K562 (cell line): Measurements from ENCODE around the gene SIM1. TPM values are rescaled to one million over a fixed set of nuclear protein-coding genes. Genes with fewer than 3 reads are reported as not detected.

Experiments used
- ATAC-seq: fragments of 200-7000 bp; cut with Tn5 transposase; 3 replicates; pipeline ENCODE4 v1.9.1; 2020; ENCODE audit warnings: moderate library complexity
- BruUV-seq: library from RNA; stranded (reverse); fragments of 400-500 nt; replicated peaks from 2 replicates; lab custom pipeline; 2021; lab: Mats Ljungman, UMichigan
- CTCF ChIA-PET: fragments of 300-600 bp; formaldehyde crosslinking; extraction: SDS; loops from one replicate; lab custom pipeline; 2021; ENCODE audit warnings: low intra/inter-chr PET ratio; lab: Yijun Ruan, JAX
- POLR2A ChIA-PET: fragments of 300-600, 350-650 bp; sonication (Branson Sonifier 250); formaldehyde crosslinking; extraction: SDS; loops from one replicate; lab custom pipeline; 2021; ENCODE audit warnings: antibody characterized with exemption, inconsistent platforms; lab: Yijun Ruan, JAX
- DNase-seq, 4 experiments: peaks; one replicate each; pipeline versions ENCODE4 v3.0.0 to v3.0.0-alpha.2; 2011 to 2018; ENCODE audit warnings: low spot score in 3 of 4, mixed read lengths in 3 of 4; ENCODE audit errors: extremely low read depth in 1 of 4
- FAIRE-seq: peaks from 2 replicates; lab custom pipeline; 2011; peaks lifted over from hg19 to GRCh38; lab: Jason Lieb, UNC
- H2AFZ ChIP-seq: 2 replicates; pipeline ENCODE4 v1.6.0; 2011; ENCODE audit warnings: low read depth, low read length, control low read depth, inconsistent platforms
- H3K27ac ChIP-seq: fragments of 200-600 bp; 3 replicates; pipeline ENCODE4 v1.8.0; 2011; ENCODE audit warnings: low read depth, mild to moderate bottlenecking, control low read depth, inconsistent platforms, low read length, moderate library complexity, mixed read lengths; ENCODE audit errors: extremely low read depth
- H3K27me3 ChIP-seq, 2 experiments: fragments of 300-600 bp in 1 of 2; 2 replicates in 1 of 2; 3 replicates in 1 of 2; pipeline versions ENCODE4 v1.6.0 to v1.8.0; 2011; ENCODE audit warnings: inconsistent platforms in 2 of 2, low read length in 2 of 2, mild to moderate bottlenecking in 1 of 2, mixed read lengths in 1 of 2, moderate library complexity in 1 of 2; ENCODE audit not compliant: control insufficient read depth in 2 of 2, insufficient read depth in 2 of 2
- H3K36me3 ChIP-seq: fragments of 300-600 bp; 3 replicates; pipeline ENCODE4 v1.8.0; 2011; ENCODE audit warnings: mild to moderate bottlenecking, low read length, inconsistent platforms; ENCODE audit not compliant: control insufficient read depth, insufficient read depth
- H3K4me1 ChIP-seq, 2 experiments: fragments of 200-600 bp in 1 of 2; replicated peaks in 1 of 2; 2 replicates in 1 of 2; 3 replicates in 1 of 2; pipeline versions ENCODE4 v1.5.1 to v1.8.0; 2011; ENCODE audit warnings: inconsistent platforms in 2 of 2, low read length in 2 of 2, mild to moderate bottlenecking in 1 of 2, mixed read lengths in 1 of 2, moderate library complexity in 1 of 2; ENCODE audit not compliant: control insufficient read depth in 2 of 2, insufficient read depth in 2 of 2
- H3K4me2 ChIP-seq: 2 replicates; pipeline ENCODE4 v1.6.1; 2011; ENCODE audit warnings: low read length, control low read depth, inconsistent platforms, mixed read lengths; ENCODE audit not compliant: insufficient read depth
- H3K4me3 ChIP-seq: fragments of 200-600 bp; sonication (generic), shearing (Covaris generic); 2 replicates; pipeline ENCODE4 v1.5.1; 2016; ENCODE audit warnings: control low read depth, inconsistent platforms
- H3K79me2 ChIP-seq: fragments of 200-600 bp; 3 replicates; pipeline ENCODE4 v1.8.0; 2011; ENCODE audit warnings: low read length, inconsistent platforms; ENCODE audit not compliant: control insufficient read depth, insufficient read depth
- H3K9ac ChIP-seq, 2 experiments: 2 replicates each; pipeline versions ENCODE4 v1.6.0 to v1.6.1; 2011; ENCODE audit warnings: low read depth in 2 of 2, low read length in 2 of 2, control low read depth in 1 of 2, inconsistent platforms in 1 of 2, mild to moderate bottlenecking in 1 of 2, mixed read lengths in 1 of 2; ENCODE audit not compliant: insufficient read depth in 1 of 2
- H3K9me1 ChIP-seq: one replicate; pipeline ENCODE4 v1.6.0; 2011; ENCODE audit warnings: inconsistent platforms, mild to moderate bottlenecking, low read length, moderate library complexity; ENCODE audit not compliant: control insufficient read depth, insufficient read depth
- H3K9me3 ChIP-seq: replicated peaks from 2 replicates; pipeline ENCODE4 v1.5.1; 2011; ENCODE audit warnings: low read depth, low read length, inconsistent platforms; ENCODE audit not compliant: control insufficient read depth, insufficient read depth
- H4K20me1 ChIP-seq: replicated peaks from 2 replicates; pipeline ENCODE4 v1.6.1; 2011; ENCODE audit warnings: low read length, inconsistent platforms, mixed read lengths; ENCODE audit not compliant: control insufficient read depth, insufficient read depth
- BMI1 ChIP-seq: fragments of 150-350 bp; IDR thresholded peaks from 2 replicates; pipeline ENCODE4 v1.6.1; 2014; ENCODE audit warnings: low read length
- GTF2A2 ChIP-seq: IDR thresholded peaks from 2 replicates; pipeline ENCODE4 v1.6.1; 2016; ENCODE audit warnings: mild to moderate bottlenecking, missing genetic modification characterization, missing compliant biosample characterization
- NBN ChIP-seq: fragments of 450-650 bp; IDR thresholded peaks from 2 replicates; pipeline ENCODE4 v1.6.1; 2016; ENCODE audit warnings: low read depth, mild to moderate bottlenecking
- PYGO2 ChIP-seq: fragments of 450-650 bp; IDR thresholded peaks from 2 replicates; pipeline ENCODE4 v1.6.1; 2016; ENCODE audit warnings: mild to moderate bottlenecking, missing genetic modification characterization, moderate library complexity, missing compliant biosample characterization
- RCOR1 ChIP-seq, 2 experiments: IDR thresholded peaks; 2 replicates each; pipeline ENCODE4 v1.6.1; 2012; ENCODE audit warnings: low read depth in 2 of 2, low read length in 2 of 2, borderline replicate concordance in 1 of 2, improper control_type of control experiment in 1 of 2
- SIN3A ChIP-seq, 2 experiments: fragments of 150-350 bp in 1 of 2; IDR thresholded peaks; 2 replicates each; pipeline ENCODE4 v1.6.1; 2011 to 2016; ENCODE audit warnings: borderline replicate concordance in 2 of 2, low read depth in 2 of 2, low read length in 2 of 2, mild to moderate bottlenecking in 2 of 2, moderate library complexity in 2 of 2; ENCODE audit not compliant: control insufficient read depth in 1 of 2
- ZBTB17 ChIP-seq: fragments of 450-650 bp; formaldehyde crosslinking; IDR thresholded peaks from 2 replicates; pipeline ENCODE4 v1.4.0; 2020; ENCODE audit warnings: mild to moderate bottlenecking
- ZNF140 ChIP-seq: fragments of 250-450 bp; sonication (Bioruptor Pico); IDR thresholded peaks from 2 replicates; pipeline ENCODE4 v1.8.0; 2021; ENCODE audit warnings: moderate library complexity, mild to moderate bottlenecking, inconsistent platforms
- WGBS: fragments of 100-300 bp; shearing (Covaris generic); methylation state at CpG from one replicate; pipeline ENCODE4 v1.1.6; 2016; ENCODE audit warnings: low coverage, mixed read lengths; ENCODE audit not compliant: insufficient coverage; ENCODE audit errors: missing lambda C conversion rate; 5-methylcytosine and 5-hydroxymethylcytosine counted together
- in situ Hi-C: fragments of 300-500 bp; cut with MboI; formaldehyde crosslinking; loops from 4 replicates; pipeline ENCODE4 v1.15.0; 2018; ENCODE audit warnings: inconsistent platforms, mixed read lengths
- intact Hi-C: fragments of 100-400 bp; cut with micrococcal nuclease; formaldehyde crosslinking; loops from 2 replicates; pipeline ENCODE4 v1.14.2; 2022
- polyA plus RNA-seq, 8 experiments: library from polyadenylated mRNA; depleted of rRNA in 4 of 8; stranded (reverse) in 5 of 8; unstranded in 3 of 8; fragments of >200 nt; fragmentation: Nextera tagmentation in 2 of 8; fragmentation: Illumina TruSeq in 1 of 8; extraction: Ambion mirVana in 2 of 8; extraction: Trizol in 1 of 8; gene quantifications; 2 replicates each; pipeline versions ENCODE4 v1.2.1 to v1.2.3, GENCODE V29; 2011 to 2014; ENCODE audit warnings: inconsistent platforms in 1 of 8, missing spikeins in 1 of 8
- total RNA-seq, 7 experiments: library from RNA; depleted of rRNA in 6 of 7; stranded (reverse); fragments of >200 nt in 6 of 7; fragmentation: Illumina TruSeq in 2 of 7; extraction: Trizol in 2 of 7; gene quantifications; 2 replicates each; pipeline versions ENCODE4 v1.2.1 to v1.2.3, GENCODE V29; 2011 to 2021; ENCODE audit warnings: low replicate concordance in 1 of 7
- TF ChIP-seq, protein P1 (sequence below), 3 experiments: IDR thresholded peaks in 2 of 3; conservative IDR thresholded peaks in 1 of 3; 2 replicates each; pipeline ENCODE4 v1.5.1; 2011 to 2012; ENCODE audit warnings: low read length in 3 of 3, mild to moderate bottlenecking in 3 of 3, control low read depth in 2 of 3, improper control_type of control experiment in 1 of 3, inconsistent platforms in 1 of 3, low read depth in 1 of 3, mixed read lengths in 1 of 3, moderate library complexity in 1 of 3; ENCODE audit not compliant: insufficient read depth in 2 of 3
- TF ChIP-seq, protein P2 (sequence below): fragments of 450-650 bp; IDR thresholded peaks from 2 replicates; pipeline ENCODE4 v1.6.1; 2016

Gene SIM1
- total and polyA plus RNA-seq, 9 of the 15 experiments (the other 6 are each of a cell fraction or from before 2014, with no cell fraction given): not detected

DNA sequence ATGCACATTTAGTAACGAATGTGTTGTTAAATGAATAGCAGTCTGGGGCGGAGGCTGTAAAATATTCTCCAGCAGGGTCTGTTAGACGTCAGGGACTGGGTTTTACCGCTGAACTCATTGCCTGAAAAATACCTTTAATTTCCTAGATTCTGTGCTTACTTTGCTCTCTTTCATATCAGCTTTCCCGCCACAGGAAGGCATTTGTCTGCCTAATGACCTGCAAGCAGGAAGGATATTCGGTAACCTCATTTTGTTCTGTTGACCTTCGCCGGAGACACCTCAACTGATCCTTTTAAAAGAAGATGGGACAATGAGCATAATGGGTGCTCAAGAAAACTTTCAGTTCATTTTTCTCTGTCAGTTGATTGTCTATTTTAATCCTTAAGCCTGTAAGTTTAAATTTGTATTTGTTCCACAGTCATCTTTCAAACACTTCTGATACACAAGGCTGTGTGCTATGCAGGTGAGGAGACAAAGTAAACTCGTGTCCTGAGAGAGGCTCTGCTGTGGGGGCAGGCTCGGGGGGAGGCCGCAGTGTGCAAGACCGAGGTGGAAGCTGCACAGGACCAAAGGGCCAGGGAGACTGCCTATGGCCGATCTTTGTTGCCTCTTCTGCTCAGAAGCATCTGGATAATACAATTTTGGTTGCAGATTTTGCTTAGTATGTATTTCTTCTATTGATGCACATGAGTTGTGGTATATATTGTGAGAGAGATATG, 27.4 kb upstream of the SIM1 start:
- no TSS peak for BruUV-seq
- no peak overlapping the region for H2AFZ ChIP-seq
- no peak overlapping the region for H3K9ac ChIP-seq
- in situ Hi-C loops (no loop called here), intact Hi-C loops (no loop called here)
- H3K4me2 ChIP-seq: no peak overlapping the region
- no peaks in the 10 kb centered on the region for H3K36me3 ChIP-seq
- WGBS: under 1% methylated on average over 13 of the region's 13 CpGs
- ChIA-PET CTCF (interaction anchor here (1.2 kb wide), 1 partner anchor 166 kb away, joined by 5 read pairs; no protein-coding TSS in a partner anchor), POLR2A (no interaction called here)
- H3K27ac ChIP-seq: no peak overlapping the region
- DNase-seq (no peak), FAIRE-seq (no peak), ATAC-seq (no peak)
- no peaks in the 10 kb centered on the region for H3K79me2 ChIP-seq
- H4K20me1 ChIP-seq: no peaks in the 10 kb centered on the region
- no peaks in the 10 kb centered on the region for H3K4me1 ChIP-seq
- no peaks in the 10 kb centered on the region for H3K9me1 ChIP-seq
- H3K27me3 ChIP-seq: peaks cover 18 to 23% of the 10 kb centered on the region in 2 experiments; a peak in 3 of 5 replicates
- TF ChIP-seq SIN3A (IDR thresholded peaks at IDR 0.05; ENCODE audit: borderline replicate concordance in 2 of 2, control insufficient read depth in 1 of 2, low read depth in 2 of 2, low read length in 2 of 2): no peak
- TF ChIP-seq NBN: no peak
- no peak for TF ChIP-seq ZBTB17 (CRISPR knock-in tag)
- TF ChIP-seq BMI1: no peak
- TF ChIP-seq, protein P1, sequence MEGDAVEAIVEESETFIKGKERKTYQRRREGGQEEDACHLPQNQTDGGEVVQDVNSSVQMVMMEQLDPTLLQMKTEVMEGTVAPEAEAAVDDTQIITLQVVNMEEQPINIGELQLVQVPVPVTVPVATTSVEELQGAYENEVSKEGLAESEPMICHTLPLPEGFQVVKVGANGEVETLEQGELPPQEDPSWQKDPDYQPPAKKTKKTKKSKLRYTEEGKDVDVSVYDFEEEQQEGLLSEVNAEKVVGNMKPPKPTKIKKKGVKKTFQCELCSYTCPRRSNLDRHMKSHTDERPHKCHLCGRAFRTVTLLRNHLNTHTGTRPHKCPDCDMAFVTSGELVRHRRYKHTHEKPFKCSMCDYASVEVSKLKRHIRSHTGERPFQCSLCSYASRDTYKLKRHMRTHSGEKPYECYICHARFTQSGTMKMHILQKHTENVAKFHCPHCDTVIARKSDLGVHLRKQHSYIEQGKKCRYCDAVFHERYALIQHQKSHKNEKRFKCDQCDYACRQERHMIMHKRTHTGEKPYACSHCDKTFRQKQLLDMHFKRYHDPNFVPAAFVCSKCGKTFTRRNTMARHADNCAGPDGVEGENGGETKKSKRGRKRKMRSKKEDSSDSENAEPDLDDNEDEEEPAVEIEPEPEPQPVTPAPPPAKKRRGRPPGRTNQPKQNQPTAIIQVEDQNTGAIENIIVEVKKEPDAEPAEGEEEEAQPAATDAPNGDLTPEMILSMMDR (IDR thresholded peaks at IDR 0.05 in 2 of 3, conservative IDR thresholded peaks at IDR 0.05 in 1 of 3; ENCODE audit: insufficient read depth in 2 of 3, low read depth in 1 of 3, low read length in 3 of 3): no peak
- no peak for TF ChIP-seq GTF2A2 (tag)
- no peak for TF ChIP-seq RCOR1 (IDR thresholded peaks at IDR 0.05; ENCODE audit: borderline replicate concordance in 1 of 2, low read depth in 2 of 2, low read length in 2 of 2)
- TF ChIP-seq, protein P2, sequence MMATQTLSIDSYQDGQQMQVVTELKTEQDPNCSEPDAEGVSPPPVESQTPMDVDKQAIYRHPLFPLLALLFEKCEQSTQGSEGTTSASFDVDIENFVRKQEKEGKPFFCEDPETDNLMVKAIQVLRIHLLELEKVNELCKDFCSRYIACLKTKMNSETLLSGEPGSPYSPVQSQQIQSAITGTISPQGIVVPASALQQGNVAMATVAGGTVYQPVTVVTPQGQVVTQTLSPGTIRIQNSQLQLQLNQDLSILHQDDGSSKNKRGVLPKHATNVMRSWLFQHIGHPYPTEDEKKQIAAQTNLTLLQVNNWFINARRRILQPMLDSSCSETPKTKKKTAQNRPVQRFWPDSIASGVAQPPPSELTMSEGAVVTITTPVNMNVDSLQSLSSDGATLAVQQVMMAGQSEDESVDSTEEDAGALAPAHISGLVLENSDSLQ: no peak
- TF ChIP-seq PYGO2 (tag): no peak
- no peak for TF ChIP-seq ZNF140 (CRISPR knock-in tag)
- H3K9me3 ChIP-seq: no peaks in the 10 kb centered on the region
- no peak overlapping the region for H3K4me3 ChIP-seq
